GM15510 (cell line): ENCODE measurements around the gene NDUFS7.

ENCODE experiments used
- POLR2A ChIP-seq: IDR thresholded peaks from 3 replicates; pipeline ENCODE4 v1.6.1; 2011; ENCODE audit warnings: borderline replicate concordance; ENCODE audit not compliant: insufficient read length; ENCODE audit errors: extremely low read depth

The NDUFS7 gene

DNA sequence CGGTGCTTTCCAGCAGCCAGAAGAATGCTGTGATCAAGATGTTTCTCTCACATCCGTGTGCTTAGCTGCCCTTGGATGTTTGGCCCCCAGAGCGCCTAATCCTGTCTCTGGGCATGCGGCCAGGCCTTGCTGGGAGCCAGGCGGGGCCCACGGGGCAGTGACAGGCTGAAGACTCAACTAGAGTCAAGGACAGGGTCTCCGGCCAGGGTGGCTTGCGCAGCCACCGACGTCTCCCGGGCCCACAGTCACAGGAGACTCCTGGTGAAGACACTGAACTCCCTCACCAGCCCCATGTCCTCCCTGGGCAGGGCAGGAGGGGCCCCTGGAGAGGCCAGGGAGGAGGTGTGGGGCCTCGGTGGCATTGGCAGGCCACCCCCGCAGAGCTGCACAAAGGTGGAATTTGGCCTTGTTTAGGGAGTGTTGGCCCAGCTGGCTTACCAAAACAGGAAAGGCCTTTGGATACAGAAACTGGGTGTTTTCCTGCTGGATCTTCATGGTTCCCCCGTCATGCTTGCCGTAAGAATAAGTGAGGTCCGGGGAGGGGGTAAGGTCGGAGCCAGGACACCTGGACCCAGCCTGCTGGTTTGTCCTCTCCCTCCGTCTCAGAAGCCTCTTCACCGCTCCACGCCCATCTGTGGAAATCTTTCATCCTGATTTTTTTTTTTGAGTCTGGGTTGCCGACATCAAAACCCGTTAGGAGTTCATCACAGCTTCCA, 10.0 kb upstream of the NDUFS7 start:
- no peak for TF ChIP-seq POLR2A

- no peak for TF ChIP-seq POLR2A
Measured at GRCh38 chr19:1374250-1374577, 9.5 kb upstream of the NDUFS7 start.

GRCh38 chr19:1376415-1376805, 7.3 kb upstream of the NDUFS7 start:
- TF ChIP-seq POLR2A, result no peak

DNA sequence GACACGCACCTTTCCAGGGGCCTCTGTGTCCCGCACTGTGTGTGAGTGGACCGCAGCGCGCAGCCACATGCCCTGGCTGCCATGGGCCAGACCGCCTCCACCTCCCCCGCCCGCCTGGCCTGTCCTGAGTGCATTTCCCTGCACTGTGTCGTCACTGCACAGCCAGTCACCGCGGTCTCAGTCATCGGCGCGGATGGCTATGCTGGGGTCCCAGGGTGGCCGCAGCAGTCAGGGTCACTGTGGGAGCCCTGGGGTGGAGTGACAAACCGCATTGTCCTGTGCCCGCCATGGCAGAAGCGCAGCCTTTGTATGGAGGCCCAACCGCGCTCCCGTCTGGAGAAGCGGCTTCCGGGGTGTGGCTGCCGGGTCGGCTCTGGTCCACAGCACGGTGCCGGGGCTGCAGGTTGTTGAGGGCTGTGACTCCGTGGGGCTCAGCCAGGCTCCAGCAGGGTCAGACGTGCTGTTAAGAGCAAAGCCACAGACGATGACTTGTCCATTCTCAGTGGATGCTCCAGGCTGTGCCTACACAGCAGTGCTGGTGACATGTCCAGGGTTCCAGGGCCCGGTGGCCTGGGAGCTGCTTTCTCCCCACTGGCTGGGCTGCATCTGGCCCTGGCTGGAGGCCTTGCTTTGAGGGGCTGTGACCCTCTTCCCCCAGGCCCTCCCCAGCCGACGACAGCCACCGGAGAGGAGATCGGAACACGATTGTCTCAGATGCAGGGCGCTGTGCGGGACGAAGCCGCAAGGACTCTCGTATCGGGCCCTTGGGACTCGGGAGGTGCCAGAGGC, 6.3 kb upstream of the NDUFS7 start:
- TF ChIP-seq POLR2A, result no peak

GRCh38 chr19:1377965-1378785, 5.5 kb upstream of the NDUFS7 start:
- TF ChIP-seq POLR2A, result no peak

DNA sequence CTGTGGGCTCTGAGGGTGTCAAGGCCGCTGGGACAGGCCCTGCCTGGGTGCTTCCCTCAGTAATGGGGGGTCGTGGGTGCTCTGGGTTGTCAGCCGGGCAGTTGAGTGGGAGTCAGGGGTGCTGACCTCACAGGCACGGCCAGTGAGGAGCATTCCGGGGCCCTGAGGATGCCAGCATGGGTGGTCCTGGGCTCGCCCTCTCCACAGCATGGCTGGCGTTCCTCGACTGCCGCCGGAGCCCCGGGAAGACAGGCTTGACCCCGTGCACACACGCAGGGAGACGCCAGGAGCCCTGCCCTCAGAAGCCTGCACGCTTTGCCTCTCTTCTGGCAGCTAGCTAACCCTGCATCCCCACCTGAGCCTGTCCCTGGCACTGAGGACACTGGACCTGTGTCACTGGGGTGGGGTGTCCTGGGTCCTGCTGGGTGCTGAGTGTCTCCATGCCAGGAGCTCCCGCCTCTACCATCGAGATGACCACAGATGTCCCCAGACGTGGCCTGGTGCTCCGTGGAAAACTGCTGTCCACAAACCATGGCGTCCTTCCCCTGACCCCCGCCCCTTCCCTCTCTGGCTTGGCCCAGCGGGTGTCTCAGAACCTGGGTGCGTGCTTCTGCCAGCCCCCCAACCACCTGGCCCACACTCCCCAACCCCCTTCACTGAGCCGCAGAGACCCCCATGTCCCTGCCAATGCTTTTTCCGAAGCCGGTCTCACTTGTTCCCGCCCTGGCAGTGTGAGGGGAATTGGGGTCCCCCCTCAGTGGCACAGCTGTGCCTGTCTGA, 4.4 kb upstream of the NDUFS7 start:
- no peak for TF ChIP-seq POLR2A

- TF ChIP-seq POLR2A, result no peak
Measured at GRCh38 chr19:1379961-1380489, 3.7 kb upstream of the NDUFS7 start.

DNA sequence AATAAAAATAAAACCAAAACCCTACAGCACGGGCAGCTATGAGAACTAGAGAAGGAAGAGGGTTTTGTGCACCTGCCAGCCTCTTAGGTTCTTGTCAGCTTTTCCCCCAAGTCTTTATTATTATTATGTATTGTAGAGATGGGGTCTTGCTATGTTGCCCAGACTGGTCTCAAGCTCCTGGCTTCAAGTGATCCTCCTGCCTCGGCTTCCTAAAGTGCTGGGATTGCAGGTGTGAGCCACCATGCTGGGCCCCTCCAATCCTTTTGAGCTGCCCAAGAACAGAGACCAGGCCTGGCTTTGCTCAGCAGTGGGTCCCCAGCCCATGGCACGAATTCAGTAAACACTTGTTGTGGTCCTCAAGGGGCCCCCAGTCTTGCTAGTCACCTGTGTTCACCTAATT, 1.5 kb upstream of the NDUFS7 start:
- TF ChIP-seq POLR2A, result no peak

GRCh38 chr19:1383017-1383311, 743 bp upstream of the NDUFS7 start:
- no peak for TF ChIP-seq POLR2A

- no peak for TF ChIP-seq POLR2A
Measured at GRCh38 chr19:1384085-1384462, 367 bp downstream of the NDUFS7 start.

- TF ChIP-seq POLR2A, result no peak
Measured at GRCh38 chr19:1384478-1385110, 887 bp downstream of the NDUFS7 start.

- TF ChIP-seq POLR2A, result no peak
Measured at GRCh38 chr19:1385816-1386215, 2.1 kb downstream of the NDUFS7 start.

DNA sequence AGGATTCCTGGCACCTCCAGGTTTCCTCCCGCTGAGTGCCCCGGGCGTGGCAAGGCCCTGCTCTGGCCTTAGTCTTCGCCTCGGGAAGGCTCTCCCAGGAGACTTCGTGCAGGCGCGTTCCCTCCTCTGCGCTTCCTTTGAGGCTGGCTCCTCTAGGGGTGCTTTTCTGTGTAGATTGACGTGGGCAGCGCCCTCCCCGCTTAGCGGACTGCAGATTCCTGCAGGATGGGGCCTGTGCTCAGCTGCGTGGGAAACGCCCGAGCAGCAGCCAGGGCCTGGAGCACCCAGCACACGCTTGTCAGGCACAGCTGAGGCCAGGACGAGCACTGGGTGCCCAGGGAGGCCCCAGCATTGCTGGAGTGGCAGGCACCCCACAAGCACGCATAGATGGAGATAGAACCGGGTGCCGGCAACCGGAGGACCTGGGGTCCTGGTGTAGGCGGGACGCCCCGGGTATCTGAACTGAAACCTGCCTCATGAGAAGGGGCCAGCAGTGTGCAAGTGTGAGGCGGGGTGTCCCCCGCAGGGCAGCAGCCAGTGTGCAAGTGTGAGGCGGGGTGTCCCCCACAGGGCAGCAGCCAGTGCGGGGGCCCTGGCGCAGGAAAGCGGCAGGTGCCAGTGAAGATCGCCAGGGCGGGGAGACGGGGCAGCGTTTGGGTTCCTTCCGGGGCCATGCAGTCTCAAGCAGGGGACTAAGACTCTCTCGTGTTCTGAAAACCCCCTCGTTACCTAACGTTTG, 3.4 kb downstream of the NDUFS7 start:
- TF ChIP-seq POLR2A, result no peak
